NCI-H345 (cell line): Measurements from ENCODE around the gene CHST14.

Experiments
- DNase-seq: peaks from one replicate; lab custom pipeline; 2025; lab: John Stamatoyannopoulos, UW

CHST14 gene

GRCh38 chr15:40470423-40471104, at the start of gene CHST14:
TSS of gene CHST14 (plus strand) at chr15:40470984. CDS start at chr15:40471214, 230 bp downstream.
- peak; percentile 47 for DNase-seq

GRCh38 chr15:40421246-40422157, 49.3 kb upstream of the CHST14 start:
- DNase-seq = peak; percentile 57

- DNase-seq = no peak
Observed at GRCh38 chr15:40424483-40425115, 46.2 kb upstream of the CHST14 start.

- DNase-seq = no peak
Observed at GRCh38 chr15:40425681-40426080, 45.1 kb upstream of the CHST14 start.

GRCh38 chr15:40427188-40427587, 43.6 kb upstream of the CHST14 start:
- no peak for DNase-seq

- DNase-seq = no peak
Observed at GRCh38 chr15:40428185-40428584, 42.6 kb upstream of the CHST14 start.

GRCh38 chr15:40429068-40429710, 41.6 kb upstream of the CHST14 start:
- DNase-seq = no peak

GRCh38 chr15:40430271-40430805, 40.4 kb upstream of the CHST14 start:
- no peak for DNase-seq

- DNase-seq = no peak
Observed at GRCh38 chr15:40435023-40435709, 35.6 kb upstream of the CHST14 start.

GRCh38 chr15:40435710-40436089, 35.1 kb upstream of the CHST14 start:
- DNase-seq = no peak

GRCh38 chr15:40436116-40436891, 34.5 kb upstream of the CHST14 start:
- DNase-seq = no peak

- no peak for DNase-seq
Observed at GRCh38 chr15:40436892-40437751, 33.7 kb upstream of the CHST14 start.

GRCh38 chr15:40437752-40438687, 32.8 kb upstream of the CHST14 start:
- DNase-seq = no peak

- DNase-seq = no peak
Observed at GRCh38 chr15:40438712-40439111, 32.1 kb upstream of the CHST14 start.

- no peak for DNase-seq
Observed at GRCh38 chr15:40439461-40439959, 31.3 kb upstream of the CHST14 start.

GRCh38 chr15:40439960-40440742, 30.6 kb upstream of the CHST14 start:
- no peak for DNase-seq
